ENCODE data around the gene TIGIT.

GRCh38 chr3:114350690-114351089 lies 56.9 kb downstream of the TIGIT start:
- TF ChIP-seq, protein P1, sequence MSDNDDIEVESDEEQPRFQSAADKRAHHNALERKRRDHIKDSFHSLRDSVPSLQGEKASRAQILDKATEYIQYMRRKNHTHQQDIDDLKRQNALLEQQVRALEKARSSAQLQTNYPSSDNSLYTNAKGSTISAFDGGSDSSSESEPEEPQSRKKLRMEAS (IDR thresholded peaks at IDR 0.05) = no peak
- TF ChIP-seq, protein P2, sequence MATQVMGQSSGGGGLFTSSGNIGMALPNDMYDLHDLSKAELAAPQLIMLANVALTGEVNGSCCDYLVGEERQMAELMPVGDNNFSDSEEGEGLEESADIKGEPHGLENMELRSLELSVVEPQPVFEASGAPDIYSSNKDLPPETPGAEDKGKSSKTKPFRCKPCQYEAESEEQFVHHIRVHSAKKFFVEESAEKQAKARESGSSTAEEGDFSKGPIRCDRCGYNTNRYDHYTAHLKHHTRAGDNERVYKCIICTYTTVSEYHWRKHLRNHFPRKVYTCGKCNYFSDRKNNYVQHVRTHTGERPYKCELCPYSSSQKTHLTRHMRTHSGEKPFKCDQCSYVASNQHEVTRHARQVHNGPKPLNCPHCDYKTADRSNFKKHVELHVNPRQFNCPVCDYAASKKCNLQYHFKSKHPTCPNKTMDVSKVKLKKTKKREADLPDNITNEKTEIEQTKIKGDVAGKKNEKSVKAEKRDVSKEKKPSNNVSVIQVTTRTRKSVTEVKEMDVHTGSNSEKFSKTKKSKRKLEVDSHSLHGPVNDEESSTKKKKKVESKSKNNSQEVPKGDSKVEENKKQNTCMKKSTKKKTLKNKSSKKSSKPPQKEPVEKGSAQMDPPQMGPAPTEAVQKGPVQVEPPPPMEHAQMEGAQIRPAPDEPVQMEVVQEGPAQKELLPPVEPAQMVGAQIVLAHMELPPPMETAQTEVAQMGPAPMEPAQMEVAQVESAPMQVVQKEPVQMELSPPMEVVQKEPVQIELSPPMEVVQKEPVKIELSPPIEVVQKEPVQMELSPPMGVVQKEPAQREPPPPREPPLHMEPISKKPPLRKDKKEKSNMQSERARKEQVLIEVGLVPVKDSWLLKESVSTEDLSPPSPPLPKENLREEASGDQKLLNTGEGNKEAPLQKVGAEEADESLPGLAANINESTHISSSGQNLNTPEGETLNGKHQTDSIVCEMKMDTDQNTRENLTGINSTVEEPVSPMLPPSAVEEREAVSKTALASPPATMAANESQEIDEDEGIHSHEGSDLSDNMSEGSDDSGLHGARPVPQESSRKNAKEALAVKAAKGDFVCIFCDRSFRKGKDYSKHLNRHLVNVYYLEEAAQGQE (IDR thresholded peaks at IDR 0.05; ENCODE audit: borderline replicate concordance in 1 of 2, low read depth in 1 of 2, low read length in 2 of 2) = no peak

Measured in HepG2 (cell line).